Head of caudate nucleus (tissue), 42 donors: ENCODE data around the gene CSF1R.
A peak's percentile ranks its signal among the peaks of the same experiment; 100 is the strongest.

ENCODE experiments used
- DNase-seq, 42 donors: peaks; one replicate each; pipeline versions ENCODE4 v3.0.0 to v3.0.0-alpha.2; 2020 to 2021; ENCODE audit warnings: mixed read lengths in 7 of 42
- intact Hi-C: fragments of 100-400 bp; cut with DNase I; formaldehyde crosslinking; loops from one replicate; pipeline ENCODE4 v1.15.0; 2022

CSF1R gene

DNA sequence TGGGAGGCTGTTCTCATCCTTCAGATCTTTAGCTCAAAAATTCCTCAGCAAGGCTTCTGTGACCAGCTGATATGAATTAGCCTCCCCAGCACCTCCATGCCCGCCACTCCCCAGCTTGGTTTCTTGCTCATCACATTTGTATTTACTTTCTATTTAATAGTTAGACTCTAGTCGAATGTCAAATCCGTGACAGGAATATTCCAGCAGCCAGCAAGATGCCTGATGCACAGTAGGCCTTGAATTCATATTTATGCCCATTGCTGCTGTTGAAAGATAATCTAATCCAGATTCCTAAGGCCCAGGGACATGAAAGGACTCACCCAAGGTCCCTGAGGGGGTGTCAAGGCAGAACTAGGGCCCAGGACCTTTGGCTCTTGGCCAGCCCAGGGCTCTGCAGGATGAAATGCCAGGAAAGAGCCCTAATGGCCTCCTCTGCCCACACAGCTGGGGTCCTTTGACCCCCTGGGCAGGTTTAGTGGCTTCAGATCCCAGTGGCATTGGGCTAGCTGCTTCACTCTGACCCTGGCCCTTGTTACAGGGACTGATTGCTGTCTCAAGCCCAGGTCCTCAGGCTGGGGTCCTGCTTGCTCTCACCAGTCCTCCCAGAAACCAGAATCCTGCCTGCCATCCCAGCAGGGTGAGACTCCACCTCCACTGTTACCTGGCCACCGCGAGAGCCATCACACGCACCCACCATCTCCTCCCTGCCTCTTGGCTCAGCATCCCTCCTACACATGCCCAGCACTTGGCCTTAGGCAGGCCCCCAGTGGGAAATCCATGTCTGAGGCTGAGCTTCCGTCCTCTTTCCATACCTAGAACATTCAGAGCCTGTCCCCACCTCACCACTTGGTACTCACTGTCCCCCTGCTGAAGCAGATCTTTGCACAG lies 7.3 kb downstream of the CSF1R start:
- DNase-seq, result peak in 10 of 42 donors; percentile 4 to 31 (median 14)
- intact Hi-C loops, result no loop called here

DNA sequence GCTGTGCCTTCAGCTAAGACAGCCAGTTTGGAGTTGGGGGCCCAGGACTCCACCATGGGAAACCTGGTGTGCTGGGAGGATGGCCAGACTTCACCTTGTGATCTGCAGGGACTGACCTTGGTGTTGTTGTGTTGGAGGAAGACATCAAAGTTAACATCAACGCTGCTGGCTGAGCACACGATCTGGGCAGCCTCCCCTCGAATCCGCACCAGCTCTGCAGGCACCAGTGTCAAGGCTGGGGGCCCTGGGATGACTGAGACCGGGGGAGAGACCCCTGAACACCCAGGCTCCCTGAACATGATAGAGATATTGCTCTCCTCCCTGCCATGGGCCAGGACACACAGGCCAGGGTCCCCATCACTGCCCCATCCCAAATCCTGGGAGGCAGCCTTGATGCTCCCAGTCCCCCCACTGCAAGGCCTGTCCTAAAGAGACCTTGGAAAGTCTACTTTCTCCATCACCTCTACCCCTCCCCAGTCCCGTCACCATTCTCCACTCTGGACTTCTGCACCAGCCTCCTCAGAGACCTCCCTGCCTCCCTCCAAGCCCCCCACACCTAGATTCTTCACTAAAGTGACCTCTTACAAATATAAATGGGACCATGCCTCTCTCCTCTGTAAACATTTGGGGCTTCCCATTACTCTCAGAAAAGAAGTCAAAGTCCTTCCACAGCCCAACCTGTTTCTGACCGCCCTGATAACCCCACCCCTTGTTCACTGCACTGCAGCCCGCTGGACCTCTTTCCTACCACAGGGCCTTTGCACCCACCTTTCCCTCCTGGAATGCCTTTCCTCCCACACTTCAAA lies 8.2 kb downstream of the CSF1R start:
- peak in 9 of 42 donors; percentile 3 to 29 (median 14) for DNase-seq
- intact Hi-C loops, result no loop called here

DNA sequence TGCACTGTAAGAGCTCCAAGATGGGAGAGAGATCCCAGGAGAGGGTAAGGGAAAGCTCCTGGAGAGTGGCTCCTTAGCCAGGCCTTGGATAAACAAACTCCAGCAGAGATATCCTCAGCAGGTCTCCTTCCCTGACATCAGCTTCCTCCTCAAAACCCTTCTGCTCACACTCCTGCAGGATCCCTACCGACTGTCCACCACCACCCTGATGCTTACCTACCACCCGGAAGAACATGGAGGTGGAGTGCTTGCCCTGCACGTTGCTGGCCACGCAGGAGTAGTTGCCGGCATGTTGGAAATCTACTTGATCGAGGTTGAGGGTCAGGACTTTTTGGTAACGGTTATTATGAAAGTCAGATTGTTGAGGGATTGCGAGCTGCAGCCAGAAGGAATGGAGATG lies 9.3 kb downstream of the CSF1R start:
- intact Hi-C loops, result no loop called here
- DNase-seq, result peak in 8 of 42 donors; percentile 5 to 28 (median 12)

DNA sequence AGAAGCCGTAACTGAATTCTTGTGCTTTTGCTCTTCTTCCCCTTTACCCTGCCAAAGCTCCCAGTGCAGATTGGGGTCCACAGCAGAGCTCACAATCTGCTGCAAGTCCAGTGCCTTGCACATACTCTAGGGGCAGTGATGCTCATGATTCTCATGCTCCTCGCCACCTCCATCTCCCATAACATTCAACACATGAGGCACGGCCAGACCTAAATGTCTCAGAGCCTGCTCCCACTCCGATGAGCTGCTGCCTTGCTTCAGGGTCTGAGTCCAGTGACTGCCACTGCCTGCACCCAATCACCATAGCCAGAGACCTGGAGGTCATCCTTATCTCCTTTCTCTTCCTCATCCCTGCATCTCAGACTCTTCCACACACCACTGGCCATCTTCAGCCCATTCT lies 10.5 kb downstream of the CSF1R start:
- intact Hi-C loops, result no loop called here
- DNase-seq, result peak in 13 of 42 donors; percentile 3 to 41 (median 13)

DNA sequence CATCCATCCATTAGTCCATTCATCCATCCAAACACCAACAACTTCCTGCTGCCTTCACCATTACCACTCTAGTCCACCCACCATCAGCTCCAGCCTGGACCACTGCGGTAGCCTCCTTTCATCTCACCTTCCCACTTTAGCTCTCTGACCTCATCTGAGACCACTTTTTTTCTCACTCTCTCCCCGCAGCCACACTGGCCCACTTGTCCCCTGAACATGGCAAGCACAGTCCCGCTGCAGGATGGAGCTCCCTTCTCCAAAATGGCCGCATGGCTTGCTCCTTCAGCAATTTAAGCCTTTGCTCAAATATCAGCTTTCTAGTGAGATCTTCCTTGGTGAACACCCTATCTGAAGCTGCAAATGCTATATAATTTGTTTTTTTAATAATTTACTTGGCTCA lies 11.1 kb downstream of the CSF1R start:
- intact Hi-C loops, result no loop called here
- peak in 12 of 42 donors; percentile 2 to 38 (median 11) for DNase-seq

DNA sequence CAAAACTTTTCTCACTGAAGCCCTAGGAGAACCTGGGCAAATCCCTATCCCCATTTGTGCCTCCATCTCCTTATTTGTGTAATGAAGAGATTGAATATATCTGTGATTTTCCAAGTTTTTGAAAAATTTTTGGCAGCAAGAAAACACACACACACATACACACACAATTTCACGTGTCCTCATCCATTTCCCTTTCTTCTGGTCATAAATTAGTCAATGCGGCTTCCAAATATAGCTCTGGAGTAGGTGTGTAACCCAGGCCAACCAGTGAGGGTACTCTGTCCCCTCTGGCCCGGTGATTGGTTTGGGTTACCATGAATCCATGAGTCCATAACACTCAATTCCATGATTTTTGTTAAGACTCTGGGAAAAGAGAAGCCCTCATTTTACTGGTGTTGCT lies 12.7 kb downstream of the CSF1R start:
- peak in 4 of 42 donors; percentile 1 to 28 (median 6) for DNase-seq
- intact Hi-C loops, result no loop called here

DNA sequence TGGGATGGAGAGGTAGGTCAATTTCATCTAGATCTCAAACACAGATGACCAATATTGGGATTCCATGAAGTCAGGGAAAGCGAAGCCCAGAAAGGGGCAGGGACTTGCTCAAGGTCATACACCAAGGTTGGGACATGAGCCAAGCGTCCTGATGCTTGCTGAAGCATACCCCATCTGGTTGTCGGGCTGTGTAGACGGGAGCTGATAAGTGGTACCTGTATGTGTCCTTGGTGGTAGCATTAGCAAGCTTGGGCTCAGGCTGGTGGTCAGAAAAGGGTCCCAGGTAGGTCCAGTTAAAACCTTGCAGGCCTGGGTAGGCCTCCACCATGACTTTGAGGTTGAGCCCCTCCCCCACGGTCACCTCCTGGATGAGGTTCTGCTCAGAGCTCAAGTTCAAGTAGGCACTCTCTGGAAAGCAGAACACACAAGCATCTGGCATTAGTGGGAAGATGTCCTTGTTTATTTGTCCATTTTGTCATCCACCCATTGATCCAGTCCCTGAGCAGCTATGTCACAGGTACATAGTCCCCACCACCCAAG lies 13.2 kb downstream of the CSF1R start:
- intact Hi-C loops, result no loop called here
- DNase-seq, result peak in 17 of 42 donors; percentile 3 to 37 (median 13)

DNA sequence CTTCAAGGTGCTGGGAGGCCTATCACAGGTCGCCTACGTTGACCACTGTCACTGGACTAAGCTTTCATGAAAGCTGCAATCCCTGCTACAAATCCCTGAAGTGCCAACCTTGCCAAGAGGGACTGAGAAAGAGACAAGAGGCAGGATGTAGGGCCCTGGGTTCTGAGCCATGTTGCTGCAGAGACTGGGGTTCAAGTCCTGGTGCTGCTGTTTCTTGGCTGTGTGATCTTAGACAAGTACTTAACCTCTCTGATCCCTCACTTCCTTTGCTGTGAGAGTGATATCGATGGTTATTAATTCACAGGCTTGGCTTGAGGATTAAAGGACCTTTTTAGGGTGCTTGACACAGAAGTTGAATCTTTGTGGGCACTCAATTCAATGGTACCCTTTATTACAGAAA lies 15.5 kb downstream of the CSF1R start:
- DNase-seq, result peak in 4 of 42 donors; percentile 2 to 12 (median 6)
- intact Hi-C loops, result no loop called here

DNA sequence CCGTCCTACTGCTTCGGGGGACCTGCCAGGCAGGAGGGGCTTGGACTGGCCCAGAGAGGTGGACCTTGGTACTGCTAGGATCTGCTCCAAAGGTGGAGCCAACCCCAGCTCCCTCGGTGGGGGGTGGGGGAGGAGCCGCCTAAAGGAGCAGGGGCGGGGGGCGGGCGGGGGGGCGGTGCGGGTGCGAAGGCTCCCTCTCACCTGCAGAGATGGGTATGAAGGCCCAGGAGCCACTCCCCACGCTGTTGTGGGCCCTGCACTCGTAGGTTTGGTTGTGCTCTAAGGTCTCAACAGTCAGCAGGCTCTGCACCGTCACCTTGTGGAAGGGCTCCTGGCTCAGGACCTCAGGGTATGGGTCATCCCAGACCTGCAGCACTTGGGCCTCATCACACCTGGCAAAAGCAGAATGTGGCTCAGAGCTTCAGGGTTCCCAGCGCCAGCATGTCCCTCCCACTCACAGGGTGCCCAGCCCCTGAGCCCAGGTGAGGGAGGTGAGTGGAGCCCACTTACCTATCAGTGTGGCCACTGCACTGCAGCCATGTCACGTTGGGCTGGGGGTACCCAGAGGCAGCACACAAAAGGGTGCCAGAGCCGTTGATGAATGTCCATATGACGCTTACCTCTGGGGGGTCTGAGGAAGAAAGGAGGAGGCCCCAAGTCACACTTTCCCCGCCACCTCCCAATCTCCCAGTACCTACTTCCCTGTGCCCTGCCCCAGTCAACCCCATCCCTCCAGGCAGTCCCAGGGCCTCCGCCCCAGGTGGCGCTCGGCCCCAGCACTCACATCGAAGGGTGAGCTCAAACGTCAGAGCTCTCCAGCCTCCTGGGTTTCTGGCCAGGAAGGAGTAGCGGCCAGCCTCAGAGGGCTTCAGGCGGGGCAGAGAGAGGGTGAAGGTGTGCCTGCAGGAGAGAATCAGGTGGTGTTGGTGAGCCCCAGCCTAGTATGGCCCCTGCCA lies 16.4 kb downstream of the CSF1R start:
- intact Hi-C loops, result no loop called here
- DNase-seq, result peak in 5 of 42 donors; percentile 8 to 36 (median 11)

DNA sequence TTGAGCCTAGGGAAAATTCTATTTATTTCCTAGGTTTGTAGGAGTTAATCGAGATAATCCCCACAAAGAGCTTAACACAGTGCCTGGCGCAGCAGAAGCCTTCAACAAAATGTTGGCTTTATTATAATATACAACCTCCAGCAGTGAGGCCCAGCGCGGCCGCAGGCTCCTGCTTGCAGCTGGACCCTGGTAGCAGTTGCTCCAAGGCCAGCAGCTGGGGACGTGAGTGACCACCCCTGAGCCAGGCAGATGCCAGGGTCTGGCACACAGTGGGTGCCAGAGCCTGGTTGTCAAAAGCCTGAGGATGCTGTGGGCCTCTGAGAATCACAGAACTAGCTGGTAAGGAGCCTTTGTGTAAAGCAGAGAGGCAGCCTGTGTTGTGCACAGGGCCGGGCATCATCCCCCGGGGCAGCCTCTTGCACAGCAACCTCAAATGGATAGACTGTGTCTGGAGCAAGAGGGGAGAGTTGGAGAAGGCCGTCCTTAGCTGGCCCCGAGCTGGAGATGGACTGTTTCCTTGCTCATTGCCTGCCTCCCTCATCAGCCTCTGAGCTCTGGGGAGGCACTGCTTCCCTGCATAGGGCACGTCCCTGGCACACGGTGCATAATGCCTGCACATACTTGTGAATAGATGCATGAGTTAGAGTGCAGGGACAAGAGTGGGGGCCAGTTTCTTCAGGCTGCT lies 17.3 kb downstream of the CSF1R start:
- DNase-seq, result peak in 3 of 42 donors; percentile 11 to 28 (median 12)
- intact Hi-C loops, result no loop called here

DNA sequence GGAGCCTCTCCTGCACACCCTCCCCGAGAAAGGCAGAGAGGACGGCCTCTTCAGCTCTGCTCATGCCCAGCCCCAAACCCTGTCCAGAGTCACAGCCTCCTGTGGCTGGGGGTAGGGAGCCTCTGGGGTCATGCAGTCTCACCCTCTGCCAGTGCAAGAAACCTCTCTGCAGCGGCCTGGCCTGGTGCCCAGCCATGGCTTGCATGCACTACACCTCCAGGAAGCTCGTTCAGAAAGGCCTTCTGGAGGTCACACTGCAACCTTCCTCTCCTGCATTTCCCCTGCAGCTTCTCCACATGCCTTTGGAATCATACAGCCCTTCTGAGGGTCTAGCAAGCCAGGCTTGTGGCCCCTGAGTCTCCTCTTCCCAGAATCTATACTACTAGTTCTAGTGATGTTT lies 17.9 kb downstream of the CSF1R start:
- intact Hi-C loops, result no loop called here
- DNase-seq, result no peak

DNA sequence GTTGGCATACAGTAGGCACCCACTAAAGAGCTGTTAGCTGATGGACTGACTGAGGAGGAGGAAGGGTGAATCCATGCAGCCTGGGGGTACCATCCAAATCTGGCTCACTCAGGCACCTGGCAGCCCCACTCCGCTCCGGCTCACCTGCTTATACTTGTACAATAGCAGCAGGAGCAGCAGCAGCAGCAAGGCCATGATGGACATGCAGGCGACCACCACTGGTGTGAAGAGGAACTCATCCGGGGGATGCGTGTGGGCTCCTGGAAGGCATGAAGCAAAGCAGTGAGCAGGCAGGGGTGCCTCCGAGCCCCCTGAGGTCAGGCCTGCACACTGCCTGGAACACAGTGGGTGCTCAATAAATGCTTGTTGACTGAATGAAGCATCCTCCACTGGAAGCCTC lies 18.3 kb downstream of the CSF1R start:
- no peak for DNase-seq
- intact Hi-C loops, result no loop called here

DNA sequence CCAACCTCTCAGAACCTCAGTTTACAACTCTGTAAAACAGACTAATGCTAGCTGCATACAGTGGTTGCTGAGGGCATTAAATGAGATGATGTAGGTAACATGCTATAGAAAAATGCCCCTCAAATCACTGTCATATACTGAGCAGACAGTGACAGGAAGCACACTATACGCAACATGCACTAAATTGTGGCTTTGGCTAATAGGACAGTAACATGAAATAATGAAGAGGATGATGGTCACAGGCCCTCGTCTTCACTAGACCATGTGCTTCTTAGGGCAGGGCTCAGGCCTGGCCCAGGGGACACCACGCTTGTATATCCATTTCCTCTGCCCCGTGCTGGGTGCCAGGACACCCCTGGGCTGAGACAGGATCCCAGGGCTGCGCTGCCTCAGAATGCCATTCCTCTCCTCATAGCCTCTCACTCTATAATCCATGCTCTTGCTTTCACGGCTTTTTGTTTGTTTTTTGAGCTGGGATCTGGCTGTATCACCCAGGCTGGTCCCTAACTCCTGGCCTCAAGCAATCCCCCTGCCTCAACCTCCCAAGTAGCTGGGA lies 18.9 kb downstream of the CSF1R start:
- intact Hi-C loops, result no loop called here
- DNase-seq, result peak in 2 of 42 donors; percentile 5 to 15

DNA sequence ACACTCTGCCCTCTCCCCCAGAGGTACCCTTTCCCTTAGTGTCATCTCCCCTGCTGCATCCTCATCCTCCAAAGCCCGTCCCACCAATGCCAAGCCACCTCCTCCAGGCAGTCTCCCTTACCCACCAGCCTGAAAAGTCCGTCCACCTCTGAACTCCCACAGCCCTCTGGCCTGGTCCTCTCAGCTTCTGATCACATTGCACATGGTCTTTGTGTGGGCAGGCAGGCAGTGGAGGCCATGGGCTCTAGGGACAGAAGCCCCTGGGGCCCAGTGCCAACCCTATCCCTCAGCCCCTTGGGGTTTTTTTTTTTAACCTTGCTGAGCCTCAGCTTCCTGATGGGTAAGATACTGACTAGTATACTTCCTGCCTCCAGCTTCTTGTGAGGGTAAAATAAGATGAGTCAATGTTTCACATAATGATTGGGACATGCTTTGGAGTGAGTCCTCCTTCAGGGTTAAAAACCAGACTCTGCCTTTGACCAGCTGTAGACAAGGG lies 19.4 kb downstream of the CSF1R start:
- intact Hi-C loops, result no loop called here
- peak in 4 of 42 donors; percentile 3 to 21 (median 13) for DNase-seq

DNA sequence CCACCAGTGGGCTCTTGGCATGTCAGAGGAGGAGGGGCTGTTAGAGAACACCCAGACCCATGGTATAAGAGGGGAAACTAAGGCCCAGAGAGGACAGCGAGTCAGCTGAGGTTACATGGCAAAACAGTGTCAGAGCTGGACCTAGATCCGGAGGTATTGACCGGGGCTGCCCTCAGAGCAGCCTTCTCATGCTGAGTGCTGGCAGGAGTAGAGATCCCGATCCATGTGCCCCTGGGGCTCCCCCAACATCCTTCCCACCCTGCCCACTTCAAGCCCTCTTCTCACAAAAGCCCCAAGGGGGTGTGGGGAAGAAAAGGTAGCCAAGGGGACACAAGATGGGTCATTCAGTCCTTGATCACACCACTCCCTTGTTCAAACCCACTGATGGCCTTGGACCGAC lies 19.9 kb downstream of the CSF1R start:
- peak in 1 of 42 donors; percentile 10 for DNase-seq
- intact Hi-C loops, result no loop called here

DNA sequence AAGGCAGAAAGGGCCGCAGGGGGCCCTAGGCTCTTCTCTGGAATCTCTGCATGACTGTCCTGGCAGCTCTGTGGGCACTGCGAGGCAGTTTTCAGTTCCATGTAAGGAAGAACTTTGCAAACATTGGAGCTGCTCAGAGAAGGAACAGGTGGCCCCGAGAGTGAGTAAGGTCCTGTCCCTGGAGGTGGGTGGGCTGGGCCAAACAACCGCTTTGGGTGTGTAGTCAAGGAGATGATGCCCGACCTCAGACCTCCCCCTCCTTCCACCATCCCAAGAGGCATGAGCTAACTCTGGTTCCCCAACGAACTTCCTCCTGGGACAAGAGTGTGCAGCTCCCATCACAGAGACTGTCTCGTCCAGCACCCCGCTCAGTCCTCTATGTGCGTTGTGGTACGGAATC lies 20.5 kb downstream of the CSF1R start:
- DNase-seq, result peak in 1 of 42 donors; percentile 28
- intact Hi-C loops, result no loop called here

DNA sequence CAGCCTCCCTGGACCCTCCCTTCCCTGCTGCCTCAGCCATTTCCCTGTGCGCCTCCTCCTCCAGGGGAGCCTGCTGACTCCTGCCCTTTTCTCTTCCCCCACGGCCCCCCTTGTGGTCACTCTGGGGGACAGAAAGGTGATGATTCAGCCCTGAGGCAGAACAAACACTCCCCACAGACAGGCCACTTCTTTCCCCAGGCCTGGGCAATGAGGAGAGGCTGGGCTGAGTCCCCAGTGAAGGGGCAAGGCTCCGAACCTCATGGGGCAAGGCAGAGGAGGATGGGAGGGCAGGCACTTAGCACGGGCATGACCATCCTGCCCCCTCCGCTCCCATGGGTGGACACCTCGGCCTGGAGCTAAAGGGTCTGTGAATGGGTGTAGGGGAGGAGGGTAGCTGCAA lies 21.0 kb downstream of the CSF1R start:
- intact Hi-C loops, result no loop called here
- DNase-seq, result peak in 22 of 42 donors; percentile 28 to 61 (median 44)
